Mucosa of rectum (tissue), 2 donors: Measurements from ENCODE around the gene PTEN.
A peak's percentile ranks its signal among the peaks of the same experiment; 100 is the strongest.

ENCODE experiments used
- H3K27ac ChIP-seq, 2 donors: one replicate each; pipeline ENCODE4 v1.7.0; 2013; ENCODE audit warnings: inconsistent platforms in 2 of 2, low read depth in 2 of 2, low read length in 2 of 2
- H3K27me3 ChIP-seq, 2 donors: one replicate each; pipeline ENCODE4 v1.7.0; 2013; ENCODE audit warnings: low read length in 2 of 2; ENCODE audit not compliant: control insufficient read depth in 2 of 2, insufficient read depth in 2 of 2
- H3K36me3 ChIP-seq, 2 donors: one replicate each; pipeline ENCODE4 v1.7.0; 2013; ENCODE audit warnings: low read length in 2 of 2; ENCODE audit not compliant: control insufficient read depth in 2 of 2, insufficient read depth in 2 of 2
- H3K4me1 ChIP-seq, 2 donors: one replicate each; pipeline ENCODE4 v1.7.0; 2013; ENCODE audit warnings: low read length in 2 of 2, mild to moderate bottlenecking in 1 of 2; ENCODE audit not compliant: control insufficient read depth in 2 of 2, insufficient read depth in 2 of 2
- H3K4me3 ChIP-seq, 2 donors: one replicate each; pipeline ENCODE4 v1.7.0; 2013; ENCODE audit warnings: low read length in 2 of 2
- H3K9ac ChIP-seq, 2 donors: one replicate each; pipeline ENCODE4 v1.7.0; 2013; ENCODE audit warnings: low read length in 2 of 2, low read depth in 1 of 2, mild to moderate bottlenecking in 1 of 2
- H3K9me3 ChIP-seq, 2 donors: one replicate each; pipeline ENCODE4 v1.7.0; 2013; ENCODE audit warnings: low read length in 2 of 2; ENCODE audit not compliant: control insufficient read depth in 2 of 2
- donor health status: healthy.
- donor health status: Normal muscosa, but diverticular disease.

Gene PTEN

DNA sequence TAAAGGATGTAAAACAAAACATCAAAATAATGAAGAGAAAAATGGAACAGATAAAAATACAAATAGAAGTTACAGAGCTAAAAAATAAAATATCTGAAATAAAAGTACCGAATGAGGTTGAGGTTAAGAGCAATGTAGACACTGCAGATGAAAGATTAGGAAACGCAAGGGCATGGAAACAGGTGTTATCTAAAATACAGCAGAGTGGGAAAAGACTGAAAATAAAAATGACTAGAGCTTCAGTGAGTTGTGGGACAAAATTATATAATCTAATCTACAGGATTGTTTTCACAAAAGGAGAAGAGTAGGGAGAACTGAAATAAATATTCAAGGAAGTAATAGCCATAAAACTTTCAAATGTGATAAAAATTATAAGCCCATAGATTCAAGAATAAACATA lies 123.8 kb downstream of the PTEN start:
- H3K4me1 ChIP-seq = no peaks in the 10 kb centered on the region

DNA sequence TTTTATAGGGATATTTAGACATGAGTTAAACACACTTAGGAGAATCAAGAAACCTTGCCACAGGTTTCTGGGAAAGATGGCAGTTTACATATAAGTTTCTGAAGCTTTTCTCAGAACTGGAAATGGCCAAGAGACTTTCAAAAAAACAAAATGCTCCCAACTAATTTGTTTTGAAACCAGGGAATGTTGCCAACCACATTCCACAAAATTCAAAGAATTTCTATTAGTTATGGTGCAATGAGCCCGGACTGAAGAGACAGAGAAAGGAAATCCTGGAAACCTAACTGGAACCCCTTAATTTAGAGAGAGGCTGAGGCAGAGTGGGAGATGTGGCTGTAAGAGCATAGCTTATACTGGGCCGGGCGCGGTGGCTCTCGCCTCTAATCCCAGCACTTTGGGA lies 128.5 kb downstream of the PTEN start:
- Histone ChIP-seq H3K27me3 (no peaks in the 10 kb centered on the region), H3K36me3 (no peaks in the 10 kb centered on the region), H3K4me3 (no peak overlapping the region), H3K9me3 (no peaks in the 10 kb centered on the region), H3K27ac (no peak overlapping the region), H3K4me1 (no peaks in the 10 kb centered on the region), H3K9ac (no peak overlapping the region)

More for the DNA sequence above, 123.8 kb downstream of the PTEN start:
- Histone ChIP-seq H3K4me3 (no peak overlapping the region), H3K9me3 (no peaks in the 10 kb centered on the region), H3K9ac (no peak overlapping the region), H3K36me3 (no peaks in the 10 kb centered on the region), H3K27ac (no peak overlapping the region), H3K27me3 (no peaks in the 10 kb centered on the region)

DNA sequence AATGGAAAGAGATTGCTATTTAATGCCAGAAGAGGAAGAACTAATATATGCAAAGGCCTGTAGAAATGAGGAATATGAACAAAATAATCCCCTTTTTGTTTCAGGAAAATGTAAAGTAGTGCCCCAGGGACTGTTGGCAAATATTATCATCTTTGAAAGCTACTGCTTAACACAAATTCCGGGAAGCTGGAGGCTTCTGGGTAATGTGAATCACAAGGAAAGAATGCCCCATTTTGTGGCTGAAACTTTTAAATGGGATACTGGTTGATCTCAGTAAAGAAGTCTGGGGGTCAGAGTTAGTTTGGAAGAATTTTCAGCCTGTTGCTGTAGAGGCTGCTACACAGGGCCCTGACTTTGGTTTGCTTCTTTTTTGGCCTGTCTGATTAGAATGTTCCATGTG lies 141.0 kb downstream of the PTEN start:
- H3K9ac ChIP-seq = no peak overlapping the region
- no peaks in the 10 kb centered on the region for H3K9me3 ChIP-seq
- H3K4me1 ChIP-seq = no peaks in the 10 kb centered on the region
- no peaks in the 10 kb centered on the region for H3K36me3 ChIP-seq
- H3K27me3 ChIP-seq = no peaks in the 10 kb centered on the region
- no peak overlapping the region for H3K27ac ChIP-seq
- H3K4me3 ChIP-seq = no peak overlapping the region

DNA sequence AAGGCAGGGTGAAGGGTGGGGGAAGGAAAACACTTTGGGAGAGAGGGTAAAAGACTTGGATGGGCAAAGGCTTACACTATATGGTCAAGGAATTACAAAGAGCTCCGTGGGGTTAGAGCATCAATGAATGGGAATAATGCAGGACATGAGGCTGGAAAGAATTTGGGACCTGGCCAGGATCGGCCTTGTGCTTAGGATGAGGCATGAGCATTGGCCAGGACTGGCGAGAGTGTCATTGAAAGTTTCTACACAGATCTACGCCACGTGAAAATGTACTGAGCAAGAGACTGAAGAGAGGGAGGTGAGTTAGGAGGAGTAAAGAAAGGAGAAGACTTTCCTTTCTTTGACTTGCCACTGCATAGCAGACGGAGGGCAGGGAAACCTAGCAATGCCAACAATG lies 142.8 kb downstream of the PTEN start:
- Histone ChIP-seq H3K27ac (no peak overlapping the region), H3K36me3 (no peaks in the 10 kb centered on the region), H3K27me3 (no peaks in the 10 kb centered on the region), H3K9ac (no peak overlapping the region), H3K4me3 (no peak overlapping the region), H3K9me3 (no peaks in the 10 kb centered on the region), H3K4me1 (no peaks in the 10 kb centered on the region)

DNA sequence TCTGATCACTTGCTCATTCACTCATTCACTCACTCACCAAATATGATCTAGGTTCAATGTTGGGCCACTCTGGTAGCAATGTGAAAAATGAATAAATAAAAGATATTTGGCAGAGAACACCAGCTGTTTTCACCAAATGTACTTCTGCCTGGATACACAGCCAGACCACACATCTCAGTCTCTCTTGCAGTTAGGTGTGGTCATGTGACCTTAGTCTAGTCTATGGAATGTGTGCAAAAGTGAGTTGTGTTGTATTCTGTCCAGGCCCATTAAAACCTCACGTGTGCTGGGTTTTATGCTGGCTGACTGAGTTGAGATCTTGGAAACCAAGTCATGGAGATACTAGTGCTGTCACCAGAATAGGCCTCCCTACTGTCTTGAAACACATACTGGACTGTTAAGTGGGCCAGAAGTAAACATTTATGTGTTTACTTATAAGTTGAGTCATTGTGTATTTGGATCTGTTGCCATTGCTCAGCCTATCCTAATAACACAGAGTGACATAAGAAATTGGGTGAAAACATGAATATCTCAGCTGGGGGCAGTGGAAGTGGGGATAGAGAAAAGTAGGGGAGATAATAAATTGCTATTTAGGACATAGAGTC lies 145.5 kb downstream of the PTEN start:
- no peaks in the 10 kb centered on the region for H3K36me3 ChIP-seq
- H3K27me3 ChIP-seq = no peaks in the 10 kb centered on the region
- no peaks in the 10 kb centered on the region for H3K9me3 ChIP-seq

DNA sequence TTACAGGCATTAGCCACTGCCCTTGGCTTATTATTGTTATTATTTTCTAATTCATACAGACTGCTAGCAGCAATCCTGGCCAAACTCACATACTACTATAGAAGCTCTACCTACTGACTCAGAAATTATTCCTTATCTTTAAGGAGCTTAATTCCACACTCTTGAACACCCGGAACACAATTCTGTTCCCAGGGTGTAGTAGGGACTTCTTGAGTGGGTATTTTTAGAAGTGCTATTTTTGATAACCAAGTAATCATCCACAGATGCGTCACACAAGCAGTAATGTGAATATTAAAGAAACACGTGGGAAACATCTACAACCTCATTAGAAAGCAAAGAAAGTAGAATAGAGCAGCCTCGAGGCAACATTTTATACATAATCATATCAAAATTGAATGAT lies 149.2 kb downstream of the PTEN start:
- Histone ChIP-seq H3K27me3 (no peaks in the 10 kb centered on the region), H3K9ac (no peak overlapping the region), H3K4me3 (no peak overlapping the region), H3K36me3 (no peaks in the 10 kb centered on the region), H3K4me1 (no peaks in the 10 kb centered on the region), H3K9me3 (no peaks in the 10 kb centered on the region), H3K27ac (no peak overlapping the region)

More for the DNA sequence above, 145.5 kb downstream of the PTEN start:
- Histone ChIP-seq H3K9ac (no peak overlapping the region), H3K4me1 (no peaks in the 10 kb centered on the region), H3K27ac (peak overlapping the region in 1 of 2 donors; percentile 11), H3K4me3 (no peak overlapping the region)

DNA sequence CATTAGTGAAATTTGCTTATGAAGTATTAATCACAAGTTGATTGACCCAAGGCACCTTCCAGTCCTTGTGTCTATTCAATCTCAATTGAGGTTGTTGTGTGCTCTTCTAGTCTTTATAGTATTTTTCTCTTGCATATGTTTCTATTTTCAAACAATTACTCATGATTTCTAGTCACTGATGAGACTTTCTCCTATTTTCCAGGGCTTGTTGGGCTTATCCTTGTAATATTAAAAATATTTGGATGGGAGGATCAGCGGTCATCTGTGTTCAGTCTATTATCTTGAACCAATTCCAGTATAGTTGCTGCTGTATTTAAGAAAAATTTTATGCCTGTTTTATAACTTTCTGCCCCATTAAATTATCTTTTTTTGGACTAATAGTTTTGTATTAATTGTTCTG lies 154.4 kb downstream of the PTEN start:
- Histone ChIP-seq H3K9ac (no peak overlapping the region), H3K27ac (no peak overlapping the region), H3K9me3 (no peaks in the 10 kb centered on the region), H3K36me3 (no peaks in the 10 kb centered on the region), H3K4me3 (no peak overlapping the region), H3K4me1 (no peaks in the 10 kb centered on the region), H3K27me3 (no peaks in the 10 kb centered on the region)

DNA sequence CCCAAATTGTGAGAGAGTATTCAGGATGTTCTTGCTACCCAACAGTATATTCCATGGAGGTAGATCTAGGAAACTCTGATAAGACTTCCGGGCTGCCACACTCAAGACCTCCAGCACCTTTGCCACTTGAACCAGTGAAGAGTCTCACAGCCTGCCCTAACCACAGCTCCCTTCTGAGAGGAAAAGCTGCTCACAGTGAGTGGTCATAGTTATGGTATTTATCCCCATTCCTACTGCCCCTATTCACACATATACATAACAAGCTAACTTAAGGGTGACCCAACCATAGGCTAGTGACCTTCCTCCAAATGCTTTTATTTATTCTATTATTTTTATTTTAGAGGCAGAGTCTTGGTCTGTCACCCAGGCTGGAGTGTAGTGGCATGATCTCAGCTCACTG lies 156.3 kb downstream of the PTEN start:
- H3K27me3 ChIP-seq = no peaks in the 10 kb centered on the region
- no peaks in the 10 kb centered on the region for H3K9me3 ChIP-seq
- H3K27ac ChIP-seq = no peak overlapping the region
- no peaks in the 10 kb centered on the region for H3K4me1 ChIP-seq
- H3K9ac ChIP-seq = no peak overlapping the region
- no peak overlapping the region for H3K4me3 ChIP-seq
- H3K36me3 ChIP-seq = no peaks in the 10 kb centered on the region
